ENCODE data around the gene GALNT18.

DNA sequence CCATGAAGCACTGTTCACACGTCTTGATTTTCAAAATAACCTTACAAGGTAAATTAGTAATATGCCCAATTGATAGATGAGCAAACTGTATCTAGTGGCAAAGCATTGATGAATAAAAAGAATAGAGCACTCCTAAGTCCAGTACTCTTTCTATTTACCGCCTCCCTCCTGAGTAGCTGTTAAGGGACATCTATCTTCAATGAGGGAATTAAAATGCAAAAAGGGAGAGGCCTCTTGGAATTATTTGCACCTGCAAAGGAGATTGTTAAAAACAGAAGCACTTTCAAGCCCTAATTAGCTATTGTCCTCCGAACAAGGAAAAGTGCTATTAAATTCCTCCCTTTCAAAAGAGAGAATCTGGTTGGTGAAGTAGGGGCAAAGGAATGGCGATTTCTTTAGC lies 6.8 kb upstream of the GALNT18 start:
- TF ChIP-seq POLR2A (IDR thresholded peaks at IDR 0.05) (no peak), POLR2AphosphoS5 (IDR thresholded peaks at IDR 0.05) (no peak), CTCF (IDR thresholded peaks at IDR 0.05) (no peak)

Data from prostate gland (tissue), 2 donors.